Measurements from ENCODE around the gene CYP1A2. TPM values are rescaled to one million over a fixed set of nuclear protein-coding genes. Genes with fewer than 3 reads are reported as not detected.
"Not testable (repeated sequence)": the region's sequence is repeated elsewhere in the genome, so short reads cannot be mapped to it uniquely, and the experiment has no call there.

CYP1A2 gene
- total RNA-seq, 3 donors from 2014 or later: 0.08 TPM; not detected in 2

DNA sequence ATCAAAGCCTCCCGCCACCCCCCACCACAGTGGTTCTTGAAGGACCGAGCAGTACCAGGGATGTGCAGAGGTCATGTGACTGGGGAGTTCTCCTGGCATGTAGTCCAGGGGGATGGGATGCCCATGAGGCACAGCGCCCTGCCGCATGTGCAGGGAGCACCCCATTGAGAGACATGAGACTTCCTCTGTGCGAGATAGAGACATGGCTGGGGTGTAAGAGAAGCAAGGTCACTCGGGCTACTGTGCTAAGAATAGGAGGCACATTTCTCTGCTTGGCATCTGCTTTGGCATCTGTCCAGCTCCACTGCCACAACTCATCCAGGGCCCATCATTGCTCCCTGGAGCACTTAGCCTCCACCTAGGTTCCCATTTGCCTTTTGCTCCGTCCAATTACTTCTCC, 20.9 kb upstream of the CYP1A2 start:
- no peaks in the 10 kb centered on the region for H3K36me3 Mint-ChIP-seq (ENCODE audit: insufficient read depth)
- DNase-seq (no peak), ATAC-seq (no peak)
- H3K9me3 Mint-ChIP-seq: no peaks in the 10 kb centered on the region
- H3K4me1 Mint-ChIP-seq (ENCODE audit: low read depth): peaks cover 8% of the 10 kb centered on the region
- peaks cover 19% of the 10 kb centered on the region for H3K27me3 Mint-ChIP-seq (ENCODE audit: low read depth)
- no peak overlapping the region for H3K4me3 Mint-ChIP-seq

- H3K9me3 Mint-ChIP-seq; H3K4me1 Mint-ChIP-seq (ENCODE audit: low read depth); H3K4me3 Mint-ChIP-seq; DNase-seq; ATAC-seq; H3K36me3 Mint-ChIP-seq (ENCODE audit: insufficient read depth): not testable (repeated sequence)
- H3K27me3 Mint-ChIP-seq (ENCODE audit: low read depth): peaks cover 22% of the 10 kb centered on the region
Observed at GRCh38 chr15:74728699-74729098, 19.9 kb upstream of the CYP1A2 start.

DNA sequence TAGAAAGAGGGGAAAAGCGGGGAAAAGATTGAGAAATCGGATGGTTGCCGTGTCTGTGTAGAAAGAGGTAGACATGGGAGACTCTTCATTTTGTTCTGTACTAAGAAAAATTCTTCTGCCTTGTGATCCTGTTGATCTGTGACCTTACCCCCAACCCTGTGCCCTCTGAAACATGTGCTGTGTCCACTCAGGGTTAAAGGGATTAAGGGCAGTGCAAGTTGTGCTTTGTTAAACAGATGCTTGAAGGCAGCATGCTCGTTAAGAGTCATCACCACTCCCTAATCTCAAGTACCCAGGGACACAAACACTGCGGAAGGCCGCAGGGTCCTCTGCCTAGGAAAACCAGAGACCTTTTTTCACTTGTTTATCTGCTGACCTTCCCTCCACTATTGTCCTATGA, 19.3 kb upstream of the CYP1A2 start:
- not testable (repeated sequence) for H3K36me3 Mint-ChIP-seq (ENCODE audit: insufficient read depth); DNase-seq; H3K9me3 Mint-ChIP-seq; H3K4me3 Mint-ChIP-seq; ATAC-seq; H3K4me1 Mint-ChIP-seq (ENCODE audit: low read depth)
- H3K27me3 Mint-ChIP-seq (ENCODE audit: low read depth): peaks cover 27% of the 10 kb centered on the region

- Mint-ChIP-seq H3K27me3 (ENCODE audit: low read depth) (peaks cover 31% of the 10 kb centered on the region), H3K9me3 (no peaks in the 10 kb centered on the region), H3K4me3 (no peak overlapping the region), H3K4me1 (ENCODE audit: low read depth) (peaks cover 8% of the 10 kb centered on the region), H3K36me3 (ENCODE audit: insufficient read depth) (no peaks in the 10 kb centered on the region)
- DNase-seq (no peak), ATAC-seq (no peak)
Observed at GRCh38 chr15:74730619-74731316, 17.9 kb upstream of the CYP1A2 start.

DNA sequence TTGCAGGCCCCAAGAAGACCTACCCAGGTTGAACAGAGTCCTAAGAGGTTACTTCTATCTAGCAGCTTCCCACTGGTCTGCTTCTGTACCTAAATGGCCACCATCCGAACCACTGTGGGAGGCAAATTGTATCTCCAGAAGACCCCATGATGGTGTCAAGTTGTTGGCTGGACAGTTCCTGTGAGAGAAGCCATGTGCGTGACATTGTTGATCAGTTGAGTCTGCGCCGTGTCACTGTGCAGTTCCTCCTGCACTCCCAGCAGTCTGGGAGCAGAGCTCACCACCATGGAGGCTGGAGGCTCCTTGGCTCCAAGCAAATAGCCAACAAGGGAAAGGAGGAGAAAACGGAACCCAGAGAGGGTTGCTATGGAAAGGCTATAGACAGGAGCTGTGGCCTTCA, 15.8 kb upstream of the CYP1A2 start:
- Mint-ChIP-seq H3K36me3 (ENCODE audit: insufficient read depth) (no peaks in the 10 kb centered on the region), H3K27me3 (ENCODE audit: low read depth) (peaks cover 29% of the 10 kb centered on the region), H3K4me3 (no peak overlapping the region), H3K4me1 (ENCODE audit: low read depth) (no peaks in the 10 kb centered on the region), H3K9me3 (peaks cover 4% of the 10 kb centered on the region)
- DNase-seq: no peak
- no peak for ATAC-seq

- no peak for DNase-seq
- Mint-ChIP-seq H3K4me3 (no peak overlapping the region), H3K4me1 (ENCODE audit: low read depth) (peaks cover 2% of the 10 kb centered on the region), H3K9me3 (peaks cover 8% of the 10 kb centered on the region), H3K27me3 (ENCODE audit: low read depth) (peaks cover 29% of the 10 kb centered on the region), H3K36me3 (ENCODE audit: insufficient read depth) (no peaks in the 10 kb centered on the region)
- no peak for ATAC-seq
Observed at GRCh38 chr15:74733269-74733668, 15.4 kb upstream of the CYP1A2 start.

DNA sequence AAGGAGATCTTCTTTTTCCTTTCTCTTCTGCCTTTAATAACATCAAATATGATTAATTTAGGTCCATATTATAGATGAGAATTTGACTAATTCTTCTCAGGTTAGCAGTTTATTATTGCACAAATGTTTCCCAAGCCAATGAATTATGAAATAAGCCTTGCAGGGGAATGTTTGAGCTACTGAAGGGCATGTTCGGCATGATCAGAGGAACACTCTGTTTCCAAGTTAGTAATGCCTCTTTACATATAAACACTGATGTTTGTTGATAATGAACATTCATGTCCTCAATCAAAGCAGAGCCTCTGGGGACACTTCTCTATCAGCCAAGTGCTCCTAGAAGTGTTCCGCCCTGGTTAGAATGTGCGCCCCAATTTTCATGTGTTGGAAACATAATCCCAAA, 13.3 kb upstream of the CYP1A2 start:
- ATAC-seq (no peak), DNase-seq (no peak)
- H3K9me3 Mint-ChIP-seq: peaks cover 9% of the 10 kb centered on the region
- peaks cover 3% of the 10 kb centered on the region for H3K4me1 Mint-ChIP-seq (ENCODE audit: low read depth)
- no peak overlapping the region for H3K4me3 Mint-ChIP-seq
- no peaks in the 10 kb centered on the region for H3K36me3 Mint-ChIP-seq (ENCODE audit: insufficient read depth)
- H3K27me3 Mint-ChIP-seq (ENCODE audit: low read depth): peaks cover 26% of the 10 kb centered on the region

GRCh38 chr15:74738239-74738638, 10.4 kb upstream of the CYP1A2 start:
- not testable (repeated sequence) for H3K4me1 Mint-ChIP-seq (ENCODE audit: low read depth); DNase-seq; H3K4me3 Mint-ChIP-seq; H3K36me3 Mint-ChIP-seq (ENCODE audit: insufficient read depth); ATAC-seq
- H3K9me3 Mint-ChIP-seq: peaks cover 14% of the 10 kb centered on the region
- peaks cover 32% of the 10 kb centered on the region for H3K27me3 Mint-ChIP-seq (ENCODE audit: low read depth)

- DNase-seq (no peak), ATAC-seq (no peak)
- peaks cover 3% of the 10 kb centered on the region for H3K4me1 Mint-ChIP-seq (ENCODE audit: low read depth)
- no peak overlapping the region for H3K4me3 Mint-ChIP-seq
- H3K9me3 Mint-ChIP-seq: peaks cover 11% of the 10 kb centered on the region
- H3K27me3 Mint-ChIP-seq (ENCODE audit: low read depth): peaks cover 16% of the 10 kb centered on the region
- H3K36me3 Mint-ChIP-seq (ENCODE audit: insufficient read depth): no peaks in the 10 kb centered on the region
Observed at GRCh38 chr15:74742422-74742821, 6.2 kb upstream of the CYP1A2 start.

GRCh38 chr15:74746389-74746788, 2.3 kb upstream of the CYP1A2 start:
- DNase-seq (no peak), ATAC-seq (no peak)
- Mint-ChIP-seq H3K36me3 (ENCODE audit: insufficient read depth) (no peaks in the 10 kb centered on the region), H3K9me3 (peaks cover 5% of the 10 kb centered on the region), H3K4me3 (no peak overlapping the region), H3K27me3 (ENCODE audit: low read depth) (peaks cover 9% of the 10 kb centered on the region), H3K4me1 (ENCODE audit: low read depth) (no peaks in the 10 kb centered on the region)

DNA sequence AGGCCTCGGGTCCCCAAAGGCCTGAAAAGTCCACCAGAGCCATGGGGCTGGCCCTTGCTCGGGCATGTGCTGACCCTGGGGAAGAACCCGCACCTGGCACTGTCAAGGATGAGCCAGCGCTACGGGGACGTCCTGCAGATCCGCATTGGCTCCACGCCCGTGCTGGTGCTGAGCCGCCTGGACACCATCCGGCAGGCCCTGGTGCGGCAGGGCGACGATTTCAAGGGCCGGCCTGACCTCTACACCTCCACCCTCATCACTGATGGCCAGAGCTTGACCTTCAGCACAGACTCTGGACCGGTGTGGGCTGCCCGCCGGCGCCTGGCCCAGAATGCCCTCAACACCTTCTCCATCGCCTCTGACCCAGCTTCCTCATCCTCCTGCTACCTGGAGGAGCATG, 1.2 kb downstream of the CYP1A2 start:
- Mint-ChIP-seq H3K4me3 (no peak overlapping the region), H3K27me3 (ENCODE audit: low read depth) (no peaks in the 10 kb centered on the region), H3K36me3 (ENCODE audit: insufficient read depth) (no peaks in the 10 kb centered on the region), H3K9me3 (no peaks in the 10 kb centered on the region), H3K4me1 (ENCODE audit: low read depth) (no peaks in the 10 kb centered on the region)
- no peak for ATAC-seq
- DNase-seq: no peak

DNA sequence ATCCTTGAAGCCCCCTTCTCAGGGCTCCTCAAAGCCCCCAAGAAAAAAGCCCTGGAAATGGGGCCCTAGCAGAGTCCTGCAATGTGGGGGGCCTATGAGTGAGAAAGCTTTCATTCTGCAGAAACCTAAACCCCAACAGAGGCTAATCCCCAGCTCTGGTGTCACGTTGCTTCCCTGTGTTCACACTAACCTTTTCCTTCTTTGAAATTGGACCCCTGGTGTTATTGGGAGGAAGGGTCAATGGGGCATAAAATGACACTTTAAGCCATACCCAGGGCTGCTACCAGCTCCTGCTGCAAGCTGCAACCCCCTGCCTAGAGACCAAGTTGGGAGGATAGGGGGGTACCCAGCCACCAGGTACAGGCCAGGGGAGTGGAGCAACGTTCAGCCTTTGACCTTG, 2.1 kb downstream of the CYP1A2 start:
- ATAC-seq (no peak), DNase-seq (no peak)
- no peaks in the 10 kb centered on the region for H3K36me3 Mint-ChIP-seq (ENCODE audit: insufficient read depth)
- no peak overlapping the region for H3K4me3 Mint-ChIP-seq
- H3K27me3 Mint-ChIP-seq (ENCODE audit: low read depth): no peaks in the 10 kb centered on the region
- H3K4me1 Mint-ChIP-seq (ENCODE audit: low read depth): no peaks in the 10 kb centered on the region
- no peaks in the 10 kb centered on the region for H3K9me3 Mint-ChIP-seq

- Mint-ChIP-seq H3K4me3 (no peak overlapping the region), H3K9me3 (no peaks in the 10 kb centered on the region), H3K4me1 (ENCODE audit: low read depth) (no peaks in the 10 kb centered on the region), H3K27me3 (ENCODE audit: low read depth) (no peaks in the 10 kb centered on the region), H3K36me3 (ENCODE audit: insufficient read depth) (no peaks in the 10 kb centered on the region)
- no peak for ATAC-seq
- DNase-seq: no peak
Observed at GRCh38 chr15:74752011-74752410, 3.4 kb downstream of the CYP1A2 start.

- ATAC-seq (no peak), DNase-seq (no peak)
- H3K4me3 Mint-ChIP-seq: no peak overlapping the region
- no peaks in the 10 kb centered on the region for H3K9me3 Mint-ChIP-seq
- H3K36me3 Mint-ChIP-seq (ENCODE audit: insufficient read depth): no peaks in the 10 kb centered on the region
- H3K27me3 Mint-ChIP-seq (ENCODE audit: low read depth): no peaks in the 10 kb centered on the region
- H3K4me1 Mint-ChIP-seq (ENCODE audit: low read depth): no peaks in the 10 kb centered on the region
Observed at GRCh38 chr15:74752531-74752930, 3.9 kb downstream of the CYP1A2 start.

GRCh38 chr15:74754593-74755215, 6.1 kb downstream of the CYP1A2 start:
- DNase-seq (no peak), ATAC-seq (no peak)
- no peaks in the 10 kb centered on the region for H3K4me1 Mint-ChIP-seq (ENCODE audit: low read depth)
- H3K27me3 Mint-ChIP-seq (ENCODE audit: low read depth): no peaks in the 10 kb centered on the region
- H3K9me3 Mint-ChIP-seq: no peaks in the 10 kb centered on the region
- no peaks in the 10 kb centered on the region for H3K36me3 Mint-ChIP-seq (ENCODE audit: insufficient read depth)
- H3K4me3 Mint-ChIP-seq: no peak overlapping the region
